B cell (primary cell): ENCODE measurements around the gene IVL.

Experiments
- EZH2 ChIP-seq: IDR thresholded peaks from 2 replicates; pipeline ENCODE4 v1.6.1; 2012; ENCODE audit warnings: borderline replicate concordance, low read depth, mild to moderate bottlenecking, moderate library complexity, low read length; ENCODE audit not compliant: insufficient read depth, poor library complexity, severe bottlenecking
- TF ChIP-seq, protein P1 (sequence below): fragments of 200-600 bp; IDR thresholded peaks from one replicate; pipeline ENCODE4 v1.8.0; 2022; ENCODE audit warnings: antibody characterized with exemption, mild to moderate bottlenecking

DNA sequence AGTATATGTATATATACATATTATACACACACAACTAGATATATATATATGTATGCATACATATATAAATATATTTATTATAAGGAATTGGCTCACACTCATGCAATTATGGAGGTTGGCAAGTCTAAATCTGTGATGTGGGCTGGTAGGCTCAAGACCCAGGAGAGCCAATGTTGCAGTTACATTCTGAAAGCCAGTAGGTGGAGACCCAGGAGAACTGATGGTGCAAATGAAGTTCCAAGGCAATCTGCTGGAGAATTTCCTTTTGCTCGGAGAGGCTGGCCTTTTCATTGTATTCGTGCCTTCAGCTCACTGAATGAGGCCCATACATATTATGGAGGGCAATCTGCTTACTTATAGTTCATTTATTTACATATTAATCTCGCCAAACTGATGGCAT, 9.4 kb downstream of the IVL start:
- TF ChIP-seq, protein P1, sequence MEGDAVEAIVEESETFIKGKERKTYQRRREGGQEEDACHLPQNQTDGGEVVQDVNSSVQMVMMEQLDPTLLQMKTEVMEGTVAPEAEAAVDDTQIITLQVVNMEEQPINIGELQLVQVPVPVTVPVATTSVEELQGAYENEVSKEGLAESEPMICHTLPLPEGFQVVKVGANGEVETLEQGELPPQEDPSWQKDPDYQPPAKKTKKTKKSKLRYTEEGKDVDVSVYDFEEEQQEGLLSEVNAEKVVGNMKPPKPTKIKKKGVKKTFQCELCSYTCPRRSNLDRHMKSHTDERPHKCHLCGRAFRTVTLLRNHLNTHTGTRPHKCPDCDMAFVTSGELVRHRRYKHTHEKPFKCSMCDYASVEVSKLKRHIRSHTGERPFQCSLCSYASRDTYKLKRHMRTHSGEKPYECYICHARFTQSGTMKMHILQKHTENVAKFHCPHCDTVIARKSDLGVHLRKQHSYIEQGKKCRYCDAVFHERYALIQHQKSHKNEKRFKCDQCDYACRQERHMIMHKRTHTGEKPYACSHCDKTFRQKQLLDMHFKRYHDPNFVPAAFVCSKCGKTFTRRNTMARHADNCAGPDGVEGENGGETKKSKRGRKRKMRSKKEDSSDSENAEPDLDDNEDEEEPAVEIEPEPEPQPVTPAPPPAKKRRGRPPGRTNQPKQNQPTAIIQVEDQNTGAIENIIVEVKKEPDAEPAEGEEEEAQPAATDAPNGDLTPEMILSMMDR = no peak
- TF ChIP-seq EZH2 = no peak
